Activated T-cell treated with anti-CD3 and anti-CD28 coated beads for 4 hours (primary cell): Measurements from ENCODE around the gene GORASP2.
"Not testable (repeated sequence)": the region's sequence is repeated elsewhere in the genome, so short reads cannot be mapped to it uniquely, and the experiment has no call there.

Experiments
- DNase-seq: peaks from one replicate; pipeline ENCODE4 v3.0.0-alpha.2; 2020

GORASP2 gene

DNA sequence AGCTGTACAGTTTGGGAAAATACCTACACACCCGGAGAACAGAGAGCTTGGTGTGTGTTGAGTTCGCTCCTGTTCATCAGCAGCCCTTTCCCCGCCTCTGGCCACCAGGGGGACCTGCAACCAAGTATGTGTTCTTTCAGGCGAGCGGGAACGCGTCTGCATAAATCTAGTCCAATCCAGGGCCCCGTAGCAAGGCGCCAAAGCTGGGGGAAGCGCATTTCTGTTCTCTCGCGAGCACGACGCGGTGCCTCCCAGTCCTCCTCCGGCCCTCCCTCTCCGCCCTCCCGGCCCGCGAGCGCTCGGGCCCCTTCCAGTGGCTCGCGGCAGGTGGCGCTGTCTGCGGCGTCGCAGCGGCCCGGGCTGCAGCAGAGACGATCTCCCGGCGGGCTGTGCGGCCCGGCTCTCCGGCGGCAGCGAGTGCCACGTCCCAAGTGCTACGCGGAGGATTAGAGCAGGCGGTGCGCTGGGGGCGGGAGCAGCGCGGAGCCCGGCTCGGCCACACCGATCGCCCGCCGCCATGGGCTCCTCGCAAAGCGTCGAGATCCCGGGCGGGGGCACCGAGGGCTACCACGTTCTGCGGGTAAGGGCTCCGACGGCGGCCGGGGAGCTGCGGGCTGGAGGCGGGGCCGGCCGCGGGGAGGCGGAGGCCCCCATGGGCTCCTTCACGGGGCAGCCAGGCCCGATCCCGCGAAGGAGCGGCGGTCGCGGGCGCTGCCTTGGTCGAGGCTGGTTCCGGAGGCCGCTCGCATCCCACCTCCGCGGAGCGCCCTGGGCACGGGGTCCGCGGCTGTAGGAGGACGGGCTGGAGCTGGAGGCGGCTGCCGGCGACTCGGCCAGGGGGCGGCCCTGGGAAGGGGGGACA lies at the start of gene GORASP2:
Gene GORASP2, plus strand, starts transcription at position 430 of the 862 bp plus-strand sequence. Its CDS starts 88 bp downstream, at position 518.
- DNase-seq: peak; percentile 93

DNA sequence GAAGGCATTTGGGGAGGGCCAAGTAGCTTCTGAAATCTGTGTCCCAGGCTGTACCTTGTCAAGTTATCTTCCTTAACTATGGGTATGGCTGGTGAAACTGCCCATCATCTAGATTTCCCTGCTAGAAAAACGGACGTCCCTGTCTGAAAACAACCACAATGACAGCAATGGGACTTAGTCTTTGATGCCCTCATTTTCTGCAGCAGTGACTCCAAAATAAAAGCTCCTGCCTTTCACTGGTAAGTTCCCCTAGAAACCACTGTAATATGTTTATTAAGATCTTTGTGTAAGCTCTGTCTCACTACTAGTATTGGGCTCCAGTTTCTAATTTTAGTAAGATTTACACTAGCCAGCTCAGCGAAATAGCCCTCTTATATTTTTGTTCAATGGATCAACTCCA lies 47.2 kb upstream of the GORASP2 start:
- no peak for DNase-seq

DNA sequence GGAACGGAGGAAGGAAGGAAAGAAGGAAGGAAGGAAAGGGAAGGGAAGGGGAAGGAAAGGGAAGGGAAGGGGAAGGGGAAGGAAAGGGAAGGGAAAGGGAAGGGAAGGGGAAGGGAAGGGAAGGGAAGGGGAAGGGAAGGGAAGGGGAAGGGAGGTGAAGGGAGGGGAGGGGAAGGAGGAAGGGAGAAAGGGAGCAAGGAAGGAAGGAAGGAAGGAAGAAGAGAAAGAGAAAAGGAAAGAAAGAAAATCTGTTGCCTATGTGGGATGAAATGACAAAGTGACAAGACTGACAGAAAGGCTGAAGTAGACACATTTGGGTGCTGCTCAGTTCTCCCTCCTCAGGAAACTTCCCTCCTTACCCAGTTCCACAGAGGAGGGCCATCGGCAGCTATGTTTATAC lies 46.3 kb upstream of the GORASP2 start:
- no peak for DNase-seq

- no peak for DNase-seq
Measured at GRCh38 chr2:170883683-170884082, 45.4 kb upstream of the GORASP2 start.

GRCh38 chr2:170885130-170885791 lies 43.8 kb upstream of the GORASP2 start:
- DNase-seq: no peak

DNA sequence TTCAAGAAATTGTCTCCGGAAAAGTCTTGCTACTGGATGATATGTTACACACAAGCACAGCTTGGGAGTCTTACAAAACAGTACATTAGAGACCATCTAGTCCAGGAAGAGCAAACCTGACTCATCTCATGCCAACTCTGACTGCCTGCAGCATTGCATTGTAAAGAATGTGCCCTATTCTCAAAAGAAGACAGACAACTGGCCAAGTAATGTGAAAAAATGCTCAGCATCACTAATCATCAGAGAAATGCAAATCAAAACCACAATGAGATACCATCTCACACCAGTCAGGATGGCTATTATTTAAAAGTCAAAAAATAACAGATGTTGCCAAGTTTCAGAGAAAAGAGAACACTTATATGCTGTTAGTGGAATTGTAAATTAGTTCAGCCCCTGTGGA lies 42.7 kb upstream of the GORASP2 start:
- DNase-seq: no peak

GRCh38 chr2:170887496-170887895 lies 41.6 kb upstream of the GORASP2 start:
- DNase-seq: no peak

DNA sequence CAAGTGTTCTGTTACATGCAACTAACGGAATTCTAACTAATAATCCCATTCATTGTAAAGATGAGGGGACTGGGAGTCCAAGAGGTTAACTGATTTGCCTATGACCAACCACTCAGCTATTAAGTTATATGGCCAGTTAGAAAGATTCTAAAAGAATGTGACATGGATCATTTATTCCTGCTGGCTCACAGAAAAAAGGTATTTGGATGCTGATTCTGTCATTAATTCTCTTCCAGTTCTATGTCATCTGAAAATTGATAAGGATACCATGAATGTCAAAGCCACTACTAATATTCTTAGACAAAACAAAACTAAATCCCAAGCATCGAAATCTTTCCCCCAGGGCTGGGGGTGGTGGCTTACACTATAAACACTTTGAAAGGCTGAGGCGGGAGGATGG lies 41.2 kb upstream of the GORASP2 start:
- DNase-seq: no peak

GRCh38 chr2:170891893-170892292 lies 37.2 kb upstream of the GORASP2 start:
- DNase-seq: no peak

DNA sequence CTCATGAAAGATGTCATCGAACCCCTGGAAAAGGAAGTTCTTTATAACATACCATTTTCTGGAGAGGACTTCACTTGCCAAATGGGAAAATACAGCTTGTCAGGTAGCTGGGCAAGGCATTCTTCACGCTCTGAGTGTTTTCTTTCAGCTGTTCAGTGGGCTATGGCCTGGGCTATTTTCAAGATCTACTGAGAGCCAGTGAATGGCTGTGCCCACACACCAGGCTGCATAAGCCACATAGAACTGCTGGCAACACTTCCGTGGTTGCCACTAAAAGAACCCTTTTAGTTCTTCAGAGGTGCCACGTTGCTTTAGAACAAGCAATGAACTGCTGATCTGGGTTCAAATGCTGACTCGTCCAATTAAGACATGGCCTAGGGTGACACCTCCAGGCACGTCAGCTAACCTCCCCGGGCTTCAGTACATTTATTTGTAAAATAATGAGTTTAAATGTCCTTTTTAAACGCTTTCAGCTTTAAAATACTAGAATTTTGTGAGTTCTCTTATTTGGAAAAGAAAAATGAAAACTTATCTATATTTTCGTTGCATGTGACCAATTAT lies 36.6 kb upstream of the GORASP2 start:
- DNase-seq: no peak

- no peak for DNase-seq
Measured at GRCh38 chr2:170895023-170895757, 33.9 kb upstream of the GORASP2 start.

- no peak for DNase-seq
Measured at GRCh38 chr2:170896622-170897021, 32.4 kb upstream of the GORASP2 start.

GRCh38 chr2:170897108-170897507 lies 31.9 kb upstream of the GORASP2 start:
- no peak for DNase-seq

- no peak for DNase-seq
Measured at GRCh38 chr2:170905864-170906263, 23.2 kb upstream of the GORASP2 start.

GRCh38 chr2:170911314-170911889 lies 17.7 kb upstream of the GORASP2 start:
- no peak for DNase-seq

DNA sequence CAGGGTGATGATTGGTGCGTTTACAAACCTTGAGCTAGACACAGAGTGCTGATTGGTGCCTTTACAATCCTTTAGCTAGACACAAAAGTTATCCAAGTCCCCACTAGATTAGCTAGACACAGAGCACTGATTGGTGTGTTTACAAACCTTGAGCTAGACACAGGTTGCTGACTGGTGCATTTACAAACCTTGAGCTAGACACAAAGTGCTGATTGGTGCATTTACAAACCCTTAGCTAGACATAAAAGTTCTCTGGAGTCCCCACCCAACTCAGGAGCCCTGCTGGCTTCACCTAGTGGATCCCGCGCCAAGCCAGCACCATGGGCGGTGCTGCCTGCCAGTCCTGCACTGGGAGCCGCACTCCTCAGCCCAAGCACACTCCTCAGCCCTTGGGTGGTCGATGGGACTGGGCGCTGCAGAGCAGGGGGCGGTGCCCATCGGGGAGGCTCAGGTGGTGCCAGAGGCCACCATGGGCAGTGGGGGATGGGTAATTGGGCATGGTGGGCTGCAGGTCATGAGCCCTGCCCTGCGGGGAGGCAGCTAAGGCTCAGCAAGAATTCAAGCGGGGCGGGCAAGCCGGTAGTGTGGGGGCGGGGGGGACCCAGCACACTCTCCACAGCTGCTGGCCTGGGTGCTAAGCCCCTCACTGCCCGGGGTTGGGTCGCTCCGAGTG lies 13.9 kb upstream of the GORASP2 start:
- not testable (repeated sequence) for DNase-seq

GRCh38 chr2:170917219-170917913 lies 11.7 kb upstream of the GORASP2 start:
- no peak for DNase-seq

DNA sequence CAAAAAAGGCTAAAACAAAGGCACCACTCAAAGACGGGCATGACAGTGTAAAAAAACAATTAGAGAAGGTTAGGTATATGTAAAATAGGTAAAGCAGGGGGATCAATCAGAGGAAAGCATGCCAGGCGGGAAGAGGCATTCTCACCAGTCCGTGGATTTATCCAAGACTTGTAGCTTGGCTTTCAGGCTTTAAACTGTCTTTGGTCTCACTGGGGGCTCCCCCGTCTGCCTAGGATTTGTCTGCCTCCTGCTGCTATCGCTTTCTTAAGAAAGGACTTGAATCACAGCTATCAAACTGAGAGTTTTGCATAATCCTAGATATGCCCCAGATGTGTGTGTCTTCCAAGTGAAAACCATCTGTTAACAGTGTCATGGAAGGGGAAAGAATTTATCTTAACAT lies 11.1 kb upstream of the GORASP2 start:
- no peak for DNase-seq

GRCh38 chr2:170921873-170922272 lies 7.2 kb upstream of the GORASP2 start:
- DNase-seq: not testable (repeated sequence)

GRCh38 chr2:170922634-170923494 lies 6.2 kb upstream of the GORASP2 start:
- DNase-seq: no peak

DNA sequence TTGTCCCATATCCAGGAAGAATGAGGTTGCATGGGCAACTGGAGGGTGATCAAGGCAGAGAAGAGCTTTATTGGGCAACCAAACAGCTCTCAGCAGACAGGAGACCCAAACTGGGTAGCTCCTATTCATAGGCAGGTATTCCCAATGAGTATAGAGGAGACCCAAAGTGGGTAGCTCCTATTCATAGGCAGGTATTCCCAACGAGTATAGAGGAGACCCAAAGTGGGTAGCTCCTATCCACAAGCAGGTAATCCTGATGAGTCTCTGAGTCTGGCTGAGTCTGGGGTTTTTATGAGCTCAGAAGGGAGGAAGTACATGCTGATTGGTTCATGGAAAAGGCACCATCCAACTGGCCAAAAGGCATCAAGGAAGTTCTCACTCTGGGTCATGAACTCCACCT lies 5.3 kb upstream of the GORASP2 start:
- no peak for DNase-seq
